Stimulated activated CD4-positive, alpha-beta T cell treated with anti-CD3 and anti-CD28 coated beads, Interleukin-12 subunit alpha, Interleukin-12 subunit beta, amount 100 ng/mL, for 4 hours (primary cell): ENCODE measurements around the gene CCDC32.

ENCODE experiments used
- DNase-seq: peaks from one replicate; pipeline ENCODE4 v3.0.0-alpha.2; 2020

CCDC32 gene

GRCh38 chr15:40511472-40512133, 53.2 kb downstream of the CCDC32 start:
- DNase-seq: no peak

GRCh38 chr15:40511093-40511471, 53.8 kb downstream of the CCDC32 start:
- no peak for DNase-seq

GRCh38 chr15:40510201-40510600, 54.6 kb downstream of the CCDC32 start:
- no peak for DNase-seq

GRCh38 chr15:40508216-40508615, 56.6 kb downstream of the CCDC32 start:
- no peak for DNase-seq

GRCh38 chr15:40506964-40507571, 57.8 kb downstream of the CCDC32 start:
- peak; percentile 59 for DNase-seq
